Measurements from ENCODE around the gene LRRC57. TPM values are rescaled to one million over a fixed set of nuclear protein-coding genes. Genes with fewer than 3 reads are reported as not detected.

LRRC57 gene
- total RNA-seq, 4 donors from 2014 or later = 6.0 to 15.4 (median 10.0) TPM

GRCh38 chr15:42503825-42504224 lies 44.8 kb downstream of the LRRC57 start:
- TF ChIP-seq POLR2A (IDR thresholded peaks at IDR 0.05) (no peak), CTCF (IDR thresholded peaks at IDR 0.05 in 4 of 5, conservative IDR thresholded peaks at IDR 0.05 in 1 of 5) (no peak)
- no peak overlapping the region for H3K4me3 ChIP-seq
- no peak for DNase-seq
- no peaks in the 10 kb centered on the region for H3K36me3 ChIP-seq
- intact Hi-C loops (cut with DNase I; ENCODE audit: low total_unique reads) (no loop called here), in situ Hi-C loops (cut with MboI; ENCODE audit: low sequenced_read_pairs in 4 of 4) (no loop called here)
- no peak for ATAC-seq
- H3K4me1 ChIP-seq = peaks cover 33 to 50% of the 10 kb centered on the region in 2 donors
- no peaks in the 10 kb centered on the region for H3K27me3 ChIP-seq
- H3K27ac ChIP-seq = no peak overlapping the region
- no peaks in the 10 kb centered on the region for H3K9me3 ChIP-seq

GRCh38 chr15:42502477-42502876 lies 46.1 kb downstream of the LRRC57 start:
- TF ChIP-seq CTCF (IDR thresholded peaks at IDR 0.05 in 4 of 5, conservative IDR thresholded peaks at IDR 0.05 in 1 of 5) (no peak), POLR2A (IDR thresholded peaks at IDR 0.05) (no peak)
- Histone ChIP-seq H3K4me1 (peaks cover 32 to 43% of the 10 kb centered on the region in 2 donors), H3K4me3 (no peak overlapping the region), H3K27ac (no peak overlapping the region), H3K9me3 (no peaks in the 10 kb centered on the region), H3K27me3 (no peaks in the 10 kb centered on the region), H3K36me3 (no peaks in the 10 kb centered on the region)
- DNase-seq (no peak), ATAC-seq (no peak)
- in situ Hi-C loops (cut with MboI; ENCODE audit: low sequenced_read_pairs in 4 of 4) = no loop called here
- intact Hi-C loops (cut with DNase I; ENCODE audit: low total_unique reads) = no loop called here

- no peaks in the 10 kb centered on the region for H3K36me3 ChIP-seq
- no peaks in the 10 kb centered on the region for H3K9me3 ChIP-seq
- TF ChIP-seq POLR2A (IDR thresholded peaks at IDR 0.05) (no peak), CTCF (IDR thresholded peaks at IDR 0.05 in 4 of 5, conservative IDR thresholded peaks at IDR 0.05 in 1 of 5) (no peak)
- H3K4me3 ChIP-seq = no peak overlapping the region
- peak overlapping the region; percentile 73 to 87 (median 78) for H3K27ac ChIP-seq
- in situ Hi-C loops (cut with MboI; ENCODE audit: low sequenced_read_pairs in 4 of 4) (no loop called here), intact Hi-C loops (cut with DNase I; ENCODE audit: low total_unique reads) (loop anchor here (5.0 kb wide), 2 partner anchors 47 to 77 kb away; partner anchors contain the start of genes HAUS2, LRRC57 and STARD9)
- H3K4me1 ChIP-seq = peaks cover 38 to 53% of the 10 kb centered on the region in 2 donors
- no peaks in the 10 kb centered on the region for H3K27me3 ChIP-seq
- DNase-seq (no peak), ATAC-seq (no peak)
These were observed 48.6 kb downstream of the LRRC57 start for GRCh38 chr15:42499858-42500609.

GRCh38 chr15:42498212-42499068 lies 50.2 kb downstream of the LRRC57 start:
- Histone ChIP-seq H3K9me3 (no peaks in the 10 kb centered on the region), H3K4me3 (no peak overlapping the region), H3K27ac (peak overlapping the region; percentile 73 to 87 (median 78)), H3K27me3 (no peaks in the 10 kb centered on the region), H3K36me3 (no peaks in the 10 kb centered on the region), H3K4me1 (peaks cover 49 to 58% of the 10 kb centered on the region in 2 donors)
- no peak for ATAC-seq
- in situ Hi-C loops (cut with MboI; ENCODE audit: low sequenced_read_pairs in 4 of 4) = no loop called here
- DNase-seq = no peak
- intact Hi-C loops (cut with DNase I; ENCODE audit: low total_unique reads) = loop anchor here (5.0 kb wide), 2 partner anchors 49 to 79 kb away; partner anchors contain the start of genes HAUS2, LRRC57 and STARD9
- TF ChIP-seq CTCF (IDR thresholded peaks at IDR 0.05 in 4 of 5, conservative IDR thresholded peaks at IDR 0.05 in 1 of 5) (no peak), POLR2A (IDR thresholded peaks at IDR 0.05) (no peak)

All from gastrocnemius medialis (tissue), 4 donors.